ENCODE measurements around the gene ACOT11.
A peak's percentile ranks its signal among the peaks of the same experiment; 100 is the strongest.
"Not testable (repeated sequence)": the region's sequence is repeated elsewhere in the genome, so short reads cannot be mapped to it uniquely, and the experiment has no call there.

Gene ACOT11

GRCh38 chr1:54608566-54609230, 60.7 kb downstream of the ACOT11 start:
- no peak for DNase-seq (ENCODE audit: low spot score)

GRCh38 chr1:54609301-54609921, 61.4 kb downstream of the ACOT11 start:
- no peak for DNase-seq (ENCODE audit: low spot score)

GRCh38 chr1:54610048-54610447, 62.0 kb downstream of the ACOT11 start:
- DNase-seq (ENCODE audit: low spot score): peak; percentile 16

GRCh38 chr1:54610601-54611580, 62.9 kb downstream of the ACOT11 start:
- no peak for DNase-seq (ENCODE audit: low spot score)

GRCh38 chr1:54611621-54612020, 63.6 kb downstream of the ACOT11 start:
- DNase-seq (ENCODE audit: low spot score): no peak

- peak; percentile 51 for DNase-seq (ENCODE audit: low spot score)
Observed at GRCh38 chr1:54614024-54614423, 66.0 kb downstream of the ACOT11 start.

GRCh38 chr1:54614563-54614962, 66.5 kb downstream of the ACOT11 start:
- no peak for DNase-seq (ENCODE audit: low spot score)

GRCh38 chr1:54615531-54616279, 67.7 kb downstream of the ACOT11 start:
- no peak for DNase-seq (ENCODE audit: low spot score)

- DNase-seq (ENCODE audit: low spot score): no peak
Observed at GRCh38 chr1:54619749-54620148, 71.7 kb downstream of the ACOT11 start.

GRCh38 chr1:54623216-54624007, 75.4 kb downstream of the ACOT11 start, which contains the start of gene FAM151A:
TSS of gene FAM151A (minus strand) at chr1:54623525. CDS start at chr1:54623395, 130 bp downstream.
- no peak for DNase-seq (ENCODE audit: low spot score)

GRCh38 chr1:54624466-54625464, 76.7 kb downstream of the ACOT11 start:
- no peak for DNase-seq (ENCODE audit: low spot score)

GRCh38 chr1:54627196-54627595, 79.2 kb downstream of the ACOT11 start:
- DNase-seq (ENCODE audit: low spot score): no peak

GRCh38 chr1:54635804-54636203, 87.8 kb downstream of the ACOT11 start:
- DNase-seq (ENCODE audit: low spot score): not testable (repeated sequence)

GRCh38 chr1:54636461-54637446, 88.7 kb downstream of the ACOT11 start:
- DNase-seq (ENCODE audit: low spot score): not testable (repeated sequence)

GRCh38 chr1:54640361-54640760, 92.3 kb downstream of the ACOT11 start:
- DNase-seq (ENCODE audit: low spot score): no peak

GRCh38 chr1:54640863-54641836, 93.1 kb downstream of the ACOT11 start, which contains the start of gene MROH7:
TSS of gene MROH7 (plus strand) at chr1:54641786. CDS start at chr1:54652927, 11,141 bp downstream.
- DNase-seq (ENCODE audit: low spot score): no peak

- DNase-seq (ENCODE audit: low spot score): no peak
Observed at GRCh38 chr1:54643736-54644135, 95.7 kb downstream of the ACOT11 start.
